Measurements from ENCODE around the gene GHRH. TPM values are rescaled to one million over a fixed set of nuclear protein-coding genes. Genes with fewer than 3 reads are reported as not detected.

GHRH gene
- total RNA-seq, 1 donor from 2014 or later: not detected

DNA sequence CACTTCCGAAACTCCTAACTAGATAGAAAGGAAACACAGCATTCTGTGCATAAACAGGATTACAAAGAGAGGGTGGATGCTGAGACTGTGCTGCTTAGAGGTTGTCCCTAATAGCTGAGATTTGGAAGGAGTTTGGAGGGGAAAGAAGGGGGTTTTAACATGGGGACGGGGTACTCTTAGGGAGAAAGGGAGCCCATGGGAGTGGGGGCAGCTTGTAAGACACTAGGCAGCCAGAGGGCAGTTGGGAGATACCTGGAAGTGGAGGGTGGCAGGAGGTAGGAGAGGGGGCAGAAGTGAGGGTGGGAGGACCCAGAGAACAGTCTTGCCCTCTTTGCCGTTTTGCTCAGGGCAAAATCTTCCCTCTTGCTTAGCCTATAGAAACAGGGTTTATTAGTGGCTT is 44.2 kb upstream of the GHRH start:
- Mint-ChIP-seq H3K9me3 (ENCODE audit: unreplicated experiment) (no peaks in the 10 kb centered on the region), H3K36me3 (ENCODE audit: unreplicated experiment) (peaks cover 31% of the 10 kb centered on the region), H3K4me3 (ENCODE audit: unreplicated experiment) (no peak overlapping the region), H3K27me3 (ENCODE audit: unreplicated experiment) (no peaks in the 10 kb centered on the region), H3K27ac (ENCODE audit: unreplicated experiment) (no peak overlapping the region), H3K4me1 (ENCODE audit: unreplicated experiment) (no peaks in the 10 kb centered on the region)
- no peak for DNase-seq (ENCODE audit: extremely low spot score, unreplicated experiment)
- TF ChIP-seq, protein P1, sequence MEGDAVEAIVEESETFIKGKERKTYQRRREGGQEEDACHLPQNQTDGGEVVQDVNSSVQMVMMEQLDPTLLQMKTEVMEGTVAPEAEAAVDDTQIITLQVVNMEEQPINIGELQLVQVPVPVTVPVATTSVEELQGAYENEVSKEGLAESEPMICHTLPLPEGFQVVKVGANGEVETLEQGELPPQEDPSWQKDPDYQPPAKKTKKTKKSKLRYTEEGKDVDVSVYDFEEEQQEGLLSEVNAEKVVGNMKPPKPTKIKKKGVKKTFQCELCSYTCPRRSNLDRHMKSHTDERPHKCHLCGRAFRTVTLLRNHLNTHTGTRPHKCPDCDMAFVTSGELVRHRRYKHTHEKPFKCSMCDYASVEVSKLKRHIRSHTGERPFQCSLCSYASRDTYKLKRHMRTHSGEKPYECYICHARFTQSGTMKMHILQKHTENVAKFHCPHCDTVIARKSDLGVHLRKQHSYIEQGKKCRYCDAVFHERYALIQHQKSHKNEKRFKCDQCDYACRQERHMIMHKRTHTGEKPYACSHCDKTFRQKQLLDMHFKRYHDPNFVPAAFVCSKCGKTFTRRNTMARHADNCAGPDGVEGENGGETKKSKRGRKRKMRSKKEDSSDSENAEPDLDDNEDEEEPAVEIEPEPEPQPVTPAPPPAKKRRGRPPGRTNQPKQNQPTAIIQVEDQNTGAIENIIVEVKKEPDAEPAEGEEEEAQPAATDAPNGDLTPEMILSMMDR (IDR thresholded peaks at IDR 0.05): no peak

DNA sequence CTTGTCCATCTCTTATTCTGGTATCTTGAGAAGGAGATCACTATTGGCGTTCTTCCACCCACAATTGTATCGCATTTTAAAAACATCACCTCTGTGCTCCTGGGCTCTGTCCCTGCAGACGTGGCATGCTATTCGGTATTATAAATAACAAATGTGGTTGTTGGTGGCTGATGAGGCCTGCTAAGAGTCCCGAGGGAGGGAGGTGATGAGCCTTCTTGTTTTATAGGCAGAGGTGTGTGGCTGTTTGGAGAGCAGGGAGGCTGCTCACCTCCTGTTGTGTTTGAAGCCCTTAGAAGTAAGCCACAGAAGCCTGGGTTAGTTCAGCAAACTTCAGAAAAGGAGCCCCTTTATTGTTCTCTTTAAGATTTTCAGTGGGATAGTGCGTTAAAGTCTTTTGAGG is 43.5 kb upstream of the GHRH start:
- Mint-ChIP-seq H3K27me3 (ENCODE audit: unreplicated experiment) (no peaks in the 10 kb centered on the region), H3K9me3 (ENCODE audit: unreplicated experiment) (no peaks in the 10 kb centered on the region), H3K27ac (ENCODE audit: unreplicated experiment) (no peak overlapping the region), H3K36me3 (ENCODE audit: unreplicated experiment) (peaks cover 33% of the 10 kb centered on the region), H3K4me3 (ENCODE audit: unreplicated experiment) (no peak overlapping the region), H3K4me1 (ENCODE audit: unreplicated experiment) (no peaks in the 10 kb centered on the region)
- TF ChIP-seq, protein P1 (IDR thresholded peaks at IDR 0.05): no peak
- no peak for DNase-seq (ENCODE audit: extremely low spot score, unreplicated experiment)

DNA sequence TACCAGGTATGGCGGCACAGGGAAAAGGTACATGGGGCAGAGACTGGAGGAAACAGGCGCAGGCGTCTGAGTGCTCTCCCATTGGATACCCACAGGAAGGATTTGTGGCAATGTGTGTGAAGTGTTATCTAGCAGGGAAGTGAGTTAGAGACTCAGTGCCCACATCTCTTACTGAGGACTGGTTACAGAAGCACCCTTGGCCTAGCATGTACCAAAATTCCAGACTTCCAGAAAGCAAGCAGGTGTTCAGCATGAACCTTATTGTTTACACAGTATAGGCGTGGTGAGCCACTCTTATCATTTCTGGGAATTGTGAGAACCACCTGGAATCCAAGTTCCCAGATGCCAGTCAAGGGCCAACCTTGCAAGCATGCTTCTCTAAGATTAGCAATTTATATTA is 42.0 kb upstream of the GHRH start:
- TF ChIP-seq, protein P1 (IDR thresholded peaks at IDR 0.05): no peak
- no peaks in the 10 kb centered on the region for H3K4me1 Mint-ChIP-seq (ENCODE audit: unreplicated experiment)
- no peak overlapping the region for H3K4me3 Mint-ChIP-seq (ENCODE audit: unreplicated experiment)
- peaks cover 34% of the 10 kb centered on the region for H3K36me3 Mint-ChIP-seq (ENCODE audit: unreplicated experiment)
- H3K27me3 Mint-ChIP-seq (ENCODE audit: unreplicated experiment): no peaks in the 10 kb centered on the region
- DNase-seq (ENCODE audit: extremely low spot score, unreplicated experiment): no peak
- H3K9me3 Mint-ChIP-seq (ENCODE audit: unreplicated experiment): no peaks in the 10 kb centered on the region
- H3K27ac Mint-ChIP-seq (ENCODE audit: unreplicated experiment): no peak overlapping the region

DNA sequence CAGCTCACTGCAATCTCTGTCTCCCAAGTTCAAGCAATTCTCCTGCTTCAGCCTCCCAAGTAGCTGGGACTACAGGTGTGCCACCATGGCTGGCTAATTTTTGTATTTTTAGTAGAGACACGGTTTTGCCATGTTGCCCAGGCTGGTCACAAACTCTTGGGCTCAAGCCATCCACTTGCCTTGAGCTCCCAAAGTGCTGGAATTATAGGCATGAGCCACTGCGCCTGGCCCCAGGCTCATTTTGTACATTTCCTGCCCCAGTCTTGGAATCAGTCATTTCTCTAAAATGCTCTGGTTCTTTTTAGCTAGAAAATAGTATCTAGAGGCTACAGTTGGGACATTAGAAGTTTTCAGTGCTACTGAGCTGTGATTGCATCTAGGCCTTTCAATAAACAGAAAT is 41.4 kb upstream of the GHRH start:
- no peak for DNase-seq (ENCODE audit: extremely low spot score, unreplicated experiment)
- TF ChIP-seq, protein P1 (IDR thresholded peaks at IDR 0.05): no peak

DNA sequence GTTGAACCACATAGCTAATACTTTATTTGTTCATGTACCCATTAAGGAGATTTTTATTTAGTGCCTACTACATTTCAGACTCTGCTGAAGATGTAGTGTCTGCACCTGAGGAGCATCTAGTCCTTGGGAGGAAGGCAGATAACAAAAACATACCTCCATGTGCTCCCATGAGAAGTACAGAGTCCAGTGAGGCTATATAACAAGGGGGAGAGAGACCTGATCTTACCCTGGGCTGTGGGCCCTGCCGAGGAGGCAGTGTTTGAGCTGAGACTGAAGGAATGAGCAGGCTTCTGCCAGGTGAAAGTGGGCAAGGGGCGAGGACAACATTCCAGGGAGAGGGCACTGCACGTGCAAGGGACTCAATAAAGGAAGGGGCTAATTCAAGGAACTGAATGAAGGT is 39.9 kb upstream of the GHRH start:
- TF ChIP-seq, protein P1 (IDR thresholded peaks at IDR 0.05): no peak
- Mint-ChIP-seq H3K27ac (ENCODE audit: unreplicated experiment) (no peak overlapping the region), H3K4me3 (ENCODE audit: unreplicated experiment) (no peak overlapping the region)

More for the DNA sequence above, 41.4 kb upstream of the GHRH start:
- no peak overlapping the region for H3K4me3 Mint-ChIP-seq (ENCODE audit: unreplicated experiment)
- H3K36me3 Mint-ChIP-seq (ENCODE audit: unreplicated experiment): peaks cover 38% of the 10 kb centered on the region
- H3K27ac Mint-ChIP-seq (ENCODE audit: unreplicated experiment): no peak overlapping the region
- H3K4me1 Mint-ChIP-seq (ENCODE audit: unreplicated experiment): no peaks in the 10 kb centered on the region
- H3K27me3 Mint-ChIP-seq (ENCODE audit: unreplicated experiment): no peaks in the 10 kb centered on the region
- H3K9me3 Mint-ChIP-seq (ENCODE audit: unreplicated experiment): no peaks in the 10 kb centered on the region

More for the DNA sequence above, 39.9 kb upstream of the GHRH start:
- peaks cover 38% of the 10 kb centered on the region for H3K36me3 Mint-ChIP-seq (ENCODE audit: unreplicated experiment)
- no peaks in the 10 kb centered on the region for H3K27me3 Mint-ChIP-seq (ENCODE audit: unreplicated experiment)
- H3K9me3 Mint-ChIP-seq (ENCODE audit: unreplicated experiment): no peaks in the 10 kb centered on the region
- no peak for DNase-seq (ENCODE audit: extremely low spot score, unreplicated experiment)
- no peaks in the 10 kb centered on the region for H3K4me1 Mint-ChIP-seq (ENCODE audit: unreplicated experiment)

All from osteocyte (in vitro differentiated cells).